ENCODE results near the gene FAM168A.
"Not testable (repeated sequence)": the region's sequence is repeated elsewhere in the genome, so short reads cannot be mapped to it uniquely, and the experiment has no call there.

FAM168A gene

DNA sequence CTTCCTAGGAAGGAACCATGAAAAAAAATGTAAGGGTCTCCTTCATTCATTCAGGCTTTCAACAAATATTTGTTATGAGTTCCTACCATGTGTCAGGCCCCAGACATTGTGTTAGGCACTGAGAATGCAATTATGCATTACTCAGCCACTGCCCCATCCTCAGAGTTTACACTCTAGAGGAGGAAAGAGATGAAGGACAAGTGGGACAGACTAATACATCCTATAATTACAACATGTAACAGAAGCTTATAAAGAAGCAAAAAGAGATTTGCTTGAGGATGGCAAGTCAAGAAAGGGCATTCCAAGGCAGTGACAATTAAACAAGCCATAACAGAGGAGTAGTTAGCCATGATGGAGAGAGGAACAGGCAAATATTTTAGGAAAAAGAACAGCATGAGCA lies 78.6 kb downstream of the FAM168A start:
- DNase-seq (ENCODE audit: low read depth in 2 of 2), result no peak

DNA sequence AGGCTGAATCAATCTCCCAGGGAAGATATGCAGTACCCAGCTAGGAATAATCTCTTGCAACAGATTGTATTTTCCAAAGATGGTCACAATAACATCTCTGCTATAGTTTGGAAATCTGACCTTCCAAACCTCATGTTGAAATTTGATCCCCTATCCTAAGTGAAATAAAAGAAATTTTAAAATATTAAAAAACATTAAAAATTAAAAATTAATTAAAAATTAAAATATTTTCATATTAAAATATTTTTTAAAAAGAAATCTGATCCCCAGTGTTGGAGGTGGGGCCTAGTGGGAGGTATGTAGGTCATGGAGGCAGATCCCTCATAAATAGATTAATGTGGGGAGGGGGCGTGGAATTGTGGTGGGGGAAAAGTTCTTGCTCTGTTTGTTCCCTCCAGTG lies 79.7 kb downstream of the FAM168A start:
- DNase-seq (ENCODE audit: low read depth in 2 of 2), result no peak

DNA sequence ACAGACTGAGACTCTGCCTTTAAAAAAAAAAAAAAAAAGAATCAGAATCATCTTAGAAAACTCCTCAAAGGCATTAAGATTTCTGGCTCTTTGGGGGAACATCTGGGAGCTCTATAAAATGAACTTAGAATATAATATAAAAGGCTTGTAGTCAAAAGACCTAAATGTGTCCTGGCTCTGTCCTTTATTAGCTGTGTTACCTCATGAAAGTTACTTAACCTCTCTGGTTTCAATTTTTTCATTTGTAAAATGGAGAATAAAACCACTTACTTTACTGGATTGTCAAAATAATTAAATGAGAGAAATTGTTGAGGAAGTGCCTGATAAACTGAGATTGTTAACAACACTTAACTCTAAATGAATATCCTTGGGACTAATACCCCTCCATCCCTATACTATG lies 81.8 kb downstream of the FAM168A start:
- DNase-seq (ENCODE audit: low read depth in 2 of 2), result no peak

DNA sequence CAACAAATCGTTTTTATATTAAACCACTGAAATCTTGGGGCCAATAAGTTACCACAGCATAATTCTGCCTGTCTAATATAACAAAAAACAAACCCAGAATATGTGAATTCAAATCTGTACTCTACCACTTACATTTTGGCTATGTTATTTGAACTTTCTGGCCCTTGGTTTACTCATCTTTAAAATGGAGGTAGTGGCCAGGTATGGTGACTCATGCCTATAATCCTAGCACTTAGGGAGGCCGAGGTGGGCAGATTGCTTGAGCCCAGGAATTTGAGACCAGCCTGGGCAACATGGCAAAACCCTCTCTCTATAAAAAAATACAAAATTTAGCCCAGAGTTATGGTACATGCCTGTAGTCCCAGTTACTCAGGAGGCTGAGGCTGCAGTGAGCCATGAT lies 84.2 kb downstream of the FAM168A start:
- no peak for DNase-seq (ENCODE audit: low read depth in 2 of 2)

DNA sequence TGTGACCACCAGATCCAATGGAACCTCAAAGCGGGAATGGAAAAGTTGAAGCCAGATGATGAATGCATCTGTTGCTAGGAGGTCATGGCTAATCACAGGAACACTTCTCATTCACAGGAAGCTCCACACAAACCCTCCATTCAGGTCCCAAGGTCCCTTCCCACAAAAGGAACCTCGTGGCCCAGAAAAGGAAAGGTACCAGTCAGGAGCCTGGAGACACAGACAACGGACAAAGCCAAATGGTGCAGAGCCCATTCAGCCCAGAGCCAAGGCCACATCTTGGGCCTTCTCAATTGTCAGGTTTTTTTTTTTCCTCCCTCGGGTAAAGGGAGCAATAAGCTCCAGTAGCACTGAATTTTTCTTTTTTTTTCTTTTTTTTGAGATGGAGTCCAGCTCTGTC lies 87.0 kb downstream of the FAM168A start:
- no peak for DNase-seq (ENCODE audit: low read depth in 2 of 2)

DNA sequence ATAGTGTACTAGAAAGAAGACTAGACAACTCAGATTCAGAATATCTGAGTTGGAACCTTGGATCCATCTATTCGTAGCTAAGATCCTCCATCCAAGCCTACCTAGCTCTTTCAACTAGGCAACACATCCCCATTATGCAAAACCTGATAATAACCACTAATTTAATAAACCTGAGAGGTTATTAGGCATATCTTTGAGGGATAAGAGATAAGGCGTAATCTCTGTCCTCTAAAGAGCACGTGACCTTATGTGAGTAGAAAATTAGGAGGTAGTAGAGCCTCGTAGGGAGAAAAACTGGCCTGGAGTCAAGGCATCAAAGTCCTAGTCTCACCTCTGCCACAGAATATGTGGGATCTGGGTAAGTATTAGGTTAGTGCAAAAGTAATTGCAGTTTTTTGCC lies 87.8 kb downstream of the FAM168A start:
- DNase-seq (ENCODE audit: low read depth in 2 of 2), result no peak

DNA sequence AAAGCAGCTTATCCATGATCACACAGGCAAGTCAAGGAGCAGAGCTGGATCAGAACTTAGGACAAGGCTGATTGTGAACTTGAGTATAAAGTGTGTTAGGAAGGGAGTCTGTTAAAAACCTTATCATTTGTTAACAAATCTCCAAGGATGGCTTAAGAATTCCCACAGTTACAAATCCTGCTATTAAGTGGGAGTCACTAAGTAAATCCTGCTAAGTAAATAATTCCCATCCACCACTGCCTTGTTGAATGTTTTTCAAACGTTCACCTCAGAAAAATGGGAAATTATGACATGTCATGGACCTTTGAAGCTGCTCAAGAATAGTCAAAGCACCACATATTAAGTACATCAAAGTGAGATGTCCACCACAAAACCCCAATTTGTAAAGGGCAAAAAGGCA lies 88.7 kb downstream of the FAM168A start:
- DNase-seq (ENCODE audit: low read depth in 2 of 2), result no peak

DNA sequence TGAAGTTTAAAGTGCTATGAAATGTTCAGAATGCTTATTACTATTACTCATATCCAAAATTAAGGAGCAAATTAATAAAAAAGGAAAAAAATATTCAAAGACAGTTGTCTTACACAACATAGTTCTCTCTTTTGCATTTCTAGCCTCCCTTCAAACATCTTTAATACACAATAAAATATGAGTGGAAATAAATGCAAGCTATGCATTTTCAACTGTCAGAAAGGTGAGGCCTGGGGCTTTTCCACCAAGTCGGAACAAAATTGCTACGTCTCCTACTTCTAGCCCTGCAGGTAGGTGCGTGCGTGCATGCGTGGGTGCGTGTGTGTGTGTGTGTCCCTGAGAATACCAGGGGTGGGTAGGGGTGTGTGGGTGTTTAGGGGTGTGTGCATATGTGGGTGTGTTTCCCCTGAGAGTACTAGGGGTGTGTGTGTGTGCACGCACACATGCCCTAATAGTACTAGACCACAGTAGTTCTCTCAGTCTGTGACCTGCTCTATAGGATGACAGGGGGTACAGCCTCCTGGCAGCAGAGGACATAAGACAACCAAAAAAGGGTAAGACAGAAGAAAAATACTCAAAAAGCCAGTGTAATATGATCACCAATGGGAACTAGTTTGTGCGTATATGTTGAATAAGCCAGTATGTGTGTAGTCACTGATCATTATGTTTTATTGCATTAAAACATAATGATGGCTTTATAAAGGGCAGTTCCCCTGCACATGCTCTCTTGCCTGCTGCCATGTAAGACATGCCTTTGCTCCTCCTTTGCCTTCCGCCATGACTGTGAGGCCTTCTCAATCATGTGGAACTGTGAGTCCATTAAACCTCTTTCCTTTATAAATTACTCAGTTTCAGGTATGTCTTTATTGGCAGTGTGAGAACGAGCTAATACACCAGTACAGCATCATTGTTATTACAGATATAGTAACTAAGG lies 89.4 kb downstream of the FAM168A start:
- DNase-seq (ENCODE audit: low read depth in 2 of 2), result no peak

DNA sequence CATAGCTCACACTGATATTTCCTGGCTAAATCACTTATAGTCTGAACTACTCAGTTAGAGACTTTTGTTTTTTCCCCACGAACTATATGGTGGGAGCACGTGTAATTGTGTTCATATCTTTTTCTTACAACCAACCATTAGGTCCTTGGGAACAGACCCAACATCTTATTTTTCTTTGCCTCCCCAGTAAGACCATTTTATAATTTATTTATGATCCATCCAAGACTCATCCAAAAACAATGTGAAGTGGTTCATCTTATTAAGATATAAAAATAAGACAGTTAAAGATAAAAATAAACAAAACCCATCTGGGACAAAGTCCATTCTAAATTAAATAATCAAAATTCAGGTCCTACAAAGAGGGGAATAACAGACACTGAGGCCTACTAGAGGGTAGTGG lies 90.8 kb downstream of the FAM168A start:
- DNase-seq (ENCODE audit: low read depth in 2 of 2), result no peak

DNA sequence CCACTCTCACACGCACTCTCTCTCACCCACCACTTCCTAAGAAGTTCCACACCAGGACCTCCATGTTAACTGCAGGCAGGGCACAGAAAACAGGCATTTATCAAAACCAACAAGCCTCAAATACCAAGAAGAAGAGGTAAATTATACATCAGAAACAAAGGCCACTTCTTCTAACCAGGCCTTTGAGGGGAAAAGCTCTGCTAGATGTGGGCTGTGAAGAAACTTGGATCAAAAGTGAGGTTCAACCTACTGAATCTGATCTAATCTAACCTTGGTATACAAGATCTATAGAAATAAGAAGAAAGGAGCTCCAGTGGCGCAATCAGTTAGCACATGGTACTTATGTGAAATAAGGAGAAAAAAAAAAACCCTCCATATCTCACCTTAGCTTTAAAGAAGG lies 91.9 kb downstream of the FAM168A start:
- no peak for DNase-seq (ENCODE audit: low read depth in 2 of 2)

DNA sequence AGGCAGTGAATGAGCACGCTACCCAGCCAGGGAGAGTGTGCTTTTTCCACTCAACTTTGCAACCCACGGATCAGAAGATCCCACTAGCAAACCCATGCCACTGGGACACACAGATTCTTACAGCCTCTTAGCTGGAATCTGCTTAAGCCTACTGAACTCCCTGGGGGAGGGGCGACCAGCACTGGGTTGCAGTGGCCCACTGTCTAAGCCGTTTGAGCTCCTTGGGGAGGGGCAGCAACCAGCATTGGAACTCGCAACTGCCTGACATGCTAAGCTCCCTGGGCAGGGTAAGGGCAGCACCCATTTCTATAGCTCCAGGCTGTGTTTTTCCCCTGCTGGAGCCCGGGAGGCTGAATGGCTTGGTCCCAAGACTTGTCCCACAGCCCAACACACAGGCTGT lies 99.6 kb downstream of the FAM168A start:
- no peak for DNase-seq (ENCODE audit: low read depth in 2 of 2)

DNA sequence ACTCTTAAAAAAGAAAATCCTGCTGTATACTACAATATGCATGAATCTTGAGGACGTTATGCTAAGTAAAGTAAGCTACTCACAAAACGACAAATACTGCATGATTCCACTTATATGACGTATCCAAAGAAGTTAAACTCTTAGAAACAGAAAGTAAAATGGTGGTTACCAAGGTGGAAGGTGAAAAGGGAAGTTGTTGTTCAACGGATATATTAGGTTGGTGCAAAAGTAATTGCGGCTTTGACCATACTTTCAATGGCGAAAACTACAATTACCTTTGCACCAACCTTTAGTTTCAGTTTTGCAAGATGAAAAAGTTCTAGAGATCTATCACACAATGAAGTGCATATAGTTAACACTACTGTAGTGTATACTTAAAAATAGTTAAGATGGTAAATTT lies 101.8 kb downstream of the FAM168A start:
- DNase-seq (ENCODE audit: low read depth in 2 of 2), result no peak

DNA sequence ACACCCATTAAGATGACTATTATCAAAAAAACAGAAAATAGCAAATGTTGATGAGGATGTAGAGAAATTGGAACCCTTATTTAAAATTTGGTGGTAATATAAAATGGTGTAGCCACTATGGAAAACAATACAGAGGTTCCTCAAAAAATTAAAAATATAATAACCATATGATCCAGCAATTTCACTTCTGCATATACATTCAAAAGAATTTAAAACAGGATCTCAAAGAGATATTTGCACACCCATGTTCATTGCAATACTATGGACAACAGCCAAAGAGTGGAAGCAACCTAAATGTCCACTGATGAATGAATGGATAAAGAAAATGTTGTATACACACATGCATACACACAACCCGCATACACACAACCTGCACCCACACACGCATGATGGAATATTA lies 102.2 kb downstream of the FAM168A start:
- DNase-seq (ENCODE audit: low read depth in 2 of 2), result no peak

DNA sequence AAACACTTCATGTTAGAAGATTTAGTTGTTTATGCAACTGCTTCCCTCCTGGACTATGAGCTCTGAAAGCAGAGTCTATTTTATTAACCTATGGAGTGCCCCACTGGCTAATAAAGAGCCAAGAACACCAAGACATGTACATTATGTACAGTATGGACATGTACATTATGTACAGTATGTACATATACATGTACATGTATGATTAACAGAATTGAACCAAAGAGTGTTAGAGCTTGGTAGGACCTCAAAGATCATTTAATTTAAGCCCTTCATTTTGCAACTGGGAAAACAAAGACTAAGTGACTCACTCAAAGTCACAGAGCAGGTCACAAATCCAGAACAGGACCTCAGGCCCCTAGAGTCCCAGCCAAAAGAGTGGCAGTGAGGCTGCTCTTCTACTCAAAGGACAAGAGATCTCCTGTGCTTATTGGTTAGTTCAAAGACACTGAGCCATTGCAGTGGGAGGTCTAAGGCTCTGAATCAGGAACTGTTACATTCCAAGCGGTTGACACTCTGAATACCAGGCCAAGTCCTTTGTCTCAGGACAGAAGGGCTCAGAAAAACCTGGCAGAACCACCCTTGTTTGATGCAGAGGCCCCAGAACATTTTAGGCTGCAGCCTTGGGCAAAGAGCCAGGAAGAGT lies 103.8 kb downstream of the FAM168A start:
- DNase-seq (ENCODE audit: low read depth in 2 of 2), result no peak

DNA sequence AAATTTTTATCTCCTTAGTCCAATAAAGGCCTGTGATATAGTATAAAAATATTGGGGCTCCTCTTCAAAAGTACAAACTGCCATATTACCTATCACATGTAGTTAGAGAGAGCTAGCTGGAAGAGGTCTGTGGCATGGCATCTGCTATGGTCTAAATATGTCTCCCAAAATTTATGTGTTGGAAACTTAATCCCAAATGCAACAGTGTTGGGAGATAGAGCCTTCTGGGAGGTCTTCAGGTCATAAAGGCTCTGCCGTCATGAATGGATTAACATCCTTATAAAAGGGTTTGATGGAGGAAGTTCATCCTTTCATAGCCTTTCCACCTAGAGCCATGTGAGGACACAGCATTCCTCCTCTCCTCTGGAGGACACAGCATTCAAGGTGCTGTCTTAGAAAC lies 116.3 kb downstream of the FAM168A start:
- DNase-seq (ENCODE audit: low read depth in 2 of 2), result no peak

DNA sequence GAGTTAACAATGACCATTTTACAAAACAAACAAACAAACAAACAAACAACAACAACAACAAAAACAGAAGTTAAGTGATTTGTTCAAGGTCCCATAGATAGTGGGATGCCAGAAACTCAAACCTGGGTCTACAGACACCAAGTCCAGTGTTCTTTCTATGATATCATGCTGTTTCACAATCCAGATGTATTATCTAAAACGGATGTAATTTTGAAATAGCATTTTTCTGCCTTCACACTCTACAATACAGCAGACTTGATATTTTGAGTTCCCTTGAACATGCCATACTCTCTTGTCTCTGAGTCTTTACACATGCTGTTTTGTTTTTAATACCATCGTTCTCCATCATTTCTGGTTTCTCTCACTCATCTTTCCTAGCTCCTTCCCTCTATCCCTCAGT lies 117.2 kb downstream of the FAM168A start:
- DNase-seq (ENCODE audit: low read depth in 2 of 2), result no peak

DNA sequence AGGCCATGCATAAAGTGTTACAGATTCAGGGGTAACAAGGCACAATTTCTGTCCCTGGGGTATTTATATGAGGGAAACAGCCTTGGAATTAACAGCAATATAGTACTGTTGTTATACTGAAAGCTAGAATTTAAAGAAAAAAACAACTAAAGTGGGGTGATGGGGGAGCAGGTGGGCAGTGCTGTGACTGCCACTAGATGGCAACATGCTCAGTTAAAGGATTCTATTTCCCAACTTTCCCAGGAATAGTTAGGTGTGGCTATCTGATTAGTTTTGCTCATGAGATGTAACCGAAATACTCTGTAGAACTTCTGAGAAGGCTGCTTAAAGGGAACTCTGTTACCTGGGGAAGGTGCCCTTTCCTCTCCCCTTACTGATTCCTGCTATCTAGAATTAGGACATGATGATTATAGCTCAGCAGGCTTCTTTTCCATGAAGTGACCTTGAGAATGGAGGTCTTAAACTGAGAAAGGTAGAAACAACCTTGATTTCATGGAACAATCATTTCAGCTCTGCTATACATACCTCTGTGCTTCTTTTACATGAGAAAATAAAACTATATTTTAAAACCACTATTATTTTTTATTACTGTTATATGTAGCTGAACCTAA lies 119.1 kb downstream of the FAM168A start:
- no peak for DNase-seq (ENCODE audit: low read depth in 2 of 2)

DNA sequence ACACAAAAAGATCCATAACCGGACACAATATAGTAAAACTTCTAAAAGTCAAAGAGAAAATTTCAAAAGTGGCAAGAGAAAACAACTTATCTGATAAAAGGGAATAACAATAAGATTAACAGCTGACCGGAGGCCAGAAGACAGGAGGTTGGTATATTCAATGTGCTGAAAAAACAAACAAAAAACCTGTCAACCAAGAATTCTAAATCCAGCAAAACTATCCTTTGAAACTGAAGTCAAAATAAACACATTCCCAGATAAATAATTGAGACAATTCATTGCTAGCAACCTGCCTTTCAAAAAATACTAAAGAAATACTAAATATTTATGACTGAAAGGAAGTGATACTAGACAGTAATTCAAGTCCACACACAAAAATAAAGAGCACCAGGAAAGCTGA lies 120.4 kb downstream of the FAM168A start:
- DNase-seq (ENCODE audit: low read depth in 2 of 2), result no peak

DNA sequence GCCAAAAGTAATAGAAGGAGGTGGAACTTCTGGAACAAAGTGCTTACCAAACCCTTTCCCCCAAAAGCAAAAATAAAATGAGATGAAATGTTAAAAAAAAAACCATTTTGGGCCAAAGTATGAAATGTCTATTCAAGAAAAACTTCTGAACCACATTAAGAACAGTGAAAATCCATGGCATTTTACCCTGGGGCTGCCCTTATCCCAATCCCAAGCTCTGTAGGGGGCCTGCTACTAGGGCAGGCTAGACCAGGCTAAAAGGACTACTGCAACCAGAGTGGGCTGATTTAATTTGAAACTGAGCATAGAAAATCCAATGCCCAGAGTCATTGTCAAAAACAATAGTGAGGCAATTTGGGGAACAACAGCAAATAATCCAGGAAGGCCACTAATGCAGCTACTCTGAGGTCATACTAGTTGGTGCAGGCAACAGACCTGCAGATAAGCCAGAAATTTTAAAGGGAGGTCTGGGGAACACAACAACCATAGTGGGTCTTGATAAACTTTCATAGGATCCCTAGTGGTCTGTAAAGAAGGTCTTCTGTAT lies 122.3 kb downstream of the FAM168A start:
- DNase-seq (ENCODE audit: low read depth in 2 of 2), result no peak

DNA sequence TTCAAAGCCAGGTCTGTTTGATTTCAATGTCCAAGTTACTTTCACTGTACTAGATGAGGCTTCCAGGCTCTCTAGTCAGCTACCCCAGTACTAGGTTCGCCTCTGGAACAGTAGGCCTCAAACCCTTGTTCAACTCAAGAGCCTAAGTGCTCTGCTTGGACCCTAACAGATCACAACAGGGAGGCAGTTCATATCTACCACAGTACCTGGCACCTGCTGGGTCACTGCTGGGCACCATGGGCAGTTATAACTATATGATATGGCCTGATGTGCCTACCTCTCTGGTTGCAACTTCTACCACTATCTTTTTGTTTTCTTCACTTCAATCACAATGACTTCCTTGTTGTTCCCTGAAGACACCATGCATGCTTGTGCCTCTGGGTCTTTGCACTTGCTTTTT lies 124.7 kb downstream of the FAM168A start:
- DNase-seq (ENCODE audit: low read depth in 2 of 2), result no peak

DNA sequence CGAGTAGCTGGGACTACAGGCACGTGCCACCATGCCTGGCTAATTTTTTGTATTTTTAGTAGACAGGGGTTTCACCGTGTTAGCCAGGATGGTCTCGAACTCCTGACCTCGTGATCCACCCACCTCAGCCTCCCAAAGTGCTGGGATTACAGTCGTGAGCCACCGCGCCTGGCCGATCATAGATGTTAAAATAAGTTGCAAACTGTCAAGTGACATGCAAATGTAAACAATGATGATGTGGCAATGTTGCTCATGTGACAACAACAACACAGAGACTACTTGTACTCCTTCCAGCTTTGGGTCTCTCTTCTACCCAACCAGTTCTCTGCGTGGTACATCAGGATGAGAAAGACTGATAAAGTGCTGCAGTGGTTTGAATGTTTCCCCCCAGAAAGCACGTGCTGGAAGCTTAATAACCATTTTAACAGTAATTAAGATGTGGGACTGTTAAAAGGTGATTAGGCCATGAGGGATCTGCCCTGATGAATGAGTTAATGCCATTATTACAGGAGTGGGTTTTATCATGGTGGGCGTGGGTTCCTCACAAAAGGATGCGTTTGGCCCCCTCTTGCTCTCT lies 127.8 kb downstream of the FAM168A start:
- DNase-seq (ENCODE audit: low read depth in 2 of 2), result not testable (repeated sequence)

DNA sequence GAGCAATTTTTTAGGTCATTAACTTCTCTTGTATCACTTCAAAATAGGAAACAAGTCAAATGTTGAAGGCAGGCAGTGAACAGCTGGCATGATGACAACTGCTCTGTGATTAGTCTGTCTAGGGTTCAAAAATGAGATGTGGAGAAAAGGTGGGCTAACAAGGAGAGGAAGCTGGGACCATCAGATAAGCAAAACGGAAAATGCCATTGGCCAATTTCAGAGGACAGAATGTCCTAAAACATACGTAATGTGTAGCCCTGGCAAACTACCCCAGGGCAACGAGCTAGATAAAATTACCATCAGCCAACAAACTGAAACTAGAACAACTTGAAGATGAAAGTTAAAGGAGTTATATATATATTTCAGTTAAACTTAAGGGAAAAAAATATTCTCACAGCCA lies 128.5 kb downstream of the FAM168A start:
- DNase-seq (ENCODE audit: low read depth in 2 of 2), result no peak
